GM12864 (cell line): ENCODE data around the gene DOCK3.

Experiments used
- DNase-seq: peaks from one replicate; pipeline ENCODE4 v3.0.0-alpha.2; 2011; ENCODE audit warnings: low read depth
- H3K4me3 ChIP-seq: 2 replicates; pipeline ENCODE4 v1.5.1; 2011; ENCODE audit warnings: mild to moderate bottlenecking, low read depth, low read length, control low read depth
- TF ChIP-seq, protein P1 (sequence below): IDR thresholded peaks from 2 replicates; pipeline ENCODE4 v1.5.1; 2011; ENCODE audit warnings: low read depth, mild to moderate bottlenecking, moderate library complexity, low read length, control low read depth, inconsistent platforms; ENCODE audit errors: missing control alignments

DOCK3 gene

DNA sequence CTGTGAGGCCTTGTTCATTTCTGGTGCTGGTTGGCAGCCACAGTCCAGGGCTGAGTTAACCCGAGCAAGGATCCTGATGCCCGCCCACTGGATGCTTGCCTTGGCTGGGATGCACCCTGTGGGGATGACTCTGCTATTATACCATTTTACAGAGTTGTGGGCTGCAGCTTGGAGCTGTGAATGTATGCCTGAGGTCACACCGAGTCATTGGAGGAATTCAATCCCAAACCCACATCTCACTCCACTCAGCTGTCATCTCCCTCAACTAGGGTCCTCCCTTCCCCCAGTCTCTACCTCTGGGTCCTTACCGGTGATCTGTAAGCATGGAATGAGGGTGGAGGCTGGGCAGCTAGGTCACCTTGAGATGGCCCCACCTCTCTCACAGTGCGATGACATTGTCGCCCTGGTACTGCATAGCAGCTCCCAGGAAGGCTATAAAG, 35.7 kb upstream of the DOCK3 start:
- TF ChIP-seq, protein P1, sequence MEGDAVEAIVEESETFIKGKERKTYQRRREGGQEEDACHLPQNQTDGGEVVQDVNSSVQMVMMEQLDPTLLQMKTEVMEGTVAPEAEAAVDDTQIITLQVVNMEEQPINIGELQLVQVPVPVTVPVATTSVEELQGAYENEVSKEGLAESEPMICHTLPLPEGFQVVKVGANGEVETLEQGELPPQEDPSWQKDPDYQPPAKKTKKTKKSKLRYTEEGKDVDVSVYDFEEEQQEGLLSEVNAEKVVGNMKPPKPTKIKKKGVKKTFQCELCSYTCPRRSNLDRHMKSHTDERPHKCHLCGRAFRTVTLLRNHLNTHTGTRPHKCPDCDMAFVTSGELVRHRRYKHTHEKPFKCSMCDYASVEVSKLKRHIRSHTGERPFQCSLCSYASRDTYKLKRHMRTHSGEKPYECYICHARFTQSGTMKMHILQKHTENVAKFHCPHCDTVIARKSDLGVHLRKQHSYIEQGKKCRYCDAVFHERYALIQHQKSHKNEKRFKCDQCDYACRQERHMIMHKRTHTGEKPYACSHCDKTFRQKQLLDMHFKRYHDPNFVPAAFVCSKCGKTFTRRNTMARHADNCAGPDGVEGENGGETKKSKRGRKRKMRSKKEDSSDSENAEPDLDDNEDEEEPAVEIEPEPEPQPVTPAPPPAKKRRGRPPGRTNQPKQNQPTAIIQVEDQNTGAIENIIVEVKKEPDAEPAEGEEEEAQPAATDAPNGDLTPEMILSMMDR, result no peak
- no peak overlapping the region for H3K4me3 ChIP-seq
- DNase-seq, result no peak

DNA sequence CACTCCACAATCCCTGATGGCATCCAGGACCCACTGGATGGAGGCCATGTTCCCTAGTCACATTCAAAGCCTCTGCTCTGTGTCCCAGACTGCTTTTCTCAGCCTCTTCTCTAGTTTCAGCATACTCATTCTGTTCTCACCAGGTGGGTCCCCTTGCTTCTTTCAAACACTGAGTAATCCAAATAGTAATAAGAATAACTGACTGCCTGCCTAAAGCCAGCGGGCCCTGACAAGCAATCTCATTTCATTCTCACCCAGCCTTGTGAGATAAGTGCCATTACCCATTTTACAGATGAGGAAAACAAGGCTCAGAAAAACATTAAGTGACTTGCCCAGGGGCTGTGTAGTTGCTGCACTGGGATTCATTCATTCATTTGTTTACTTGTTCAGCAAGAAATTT, 32.3 kb upstream of the DOCK3 start:
- no peak for DNase-seq
- TF ChIP-seq, protein P1, result no peak

DNA sequence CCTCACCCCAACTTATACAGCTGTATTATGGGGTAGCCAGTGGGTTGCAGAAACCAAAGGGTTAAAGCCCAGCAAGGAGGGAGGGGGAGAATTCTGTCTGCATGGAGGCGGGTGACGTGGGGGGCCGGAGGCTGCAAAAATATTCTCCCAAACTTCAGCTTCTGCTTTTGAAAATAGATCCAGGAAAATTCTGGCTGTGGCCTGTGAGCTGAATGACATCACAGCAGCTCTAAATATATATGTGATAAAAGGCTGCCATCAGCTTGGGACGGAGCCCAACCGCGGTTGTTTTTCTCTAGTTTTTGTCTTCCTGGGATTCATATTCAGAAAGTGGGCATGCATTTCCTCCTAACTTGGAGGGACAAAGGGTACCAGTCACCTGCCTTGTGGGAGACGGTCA, 30.2 kb upstream of the DOCK3 start:
- TF ChIP-seq, protein P1, result no peak

More for the DNA sequence above, 32.3 kb upstream of the DOCK3 start:
- H3K4me3 ChIP-seq, result no peak overlapping the region

DNA sequence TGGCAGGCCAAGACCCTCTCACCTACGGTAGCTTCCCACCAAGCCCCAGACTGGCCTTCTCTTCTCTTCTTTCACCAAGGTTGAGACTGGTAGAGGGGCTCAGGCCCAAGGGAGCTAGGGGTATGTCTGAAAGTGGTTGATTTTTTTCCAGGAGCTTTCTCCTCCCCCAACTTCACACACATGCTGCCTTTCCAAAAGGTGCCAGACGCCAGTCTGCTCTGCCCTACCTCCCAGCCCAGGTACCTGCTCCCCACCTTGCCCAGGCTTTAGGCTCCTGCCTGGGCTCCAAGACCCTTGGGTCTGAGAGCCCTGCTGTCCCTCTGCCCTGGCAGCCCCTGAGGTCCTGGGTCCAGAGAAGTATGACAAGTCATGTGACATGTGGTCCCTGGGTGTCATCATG, 29.3 kb upstream of the DOCK3 start:
- DNase-seq, result no peak
- H3K4me3 ChIP-seq, result no peak overlapping the region
- TF ChIP-seq, protein P1, result no peak

More for the DNA sequence above, 30.2 kb upstream of the DOCK3 start:
- no peak for DNase-seq
- H3K4me3 ChIP-seq, result no peak overlapping the region

DNA sequence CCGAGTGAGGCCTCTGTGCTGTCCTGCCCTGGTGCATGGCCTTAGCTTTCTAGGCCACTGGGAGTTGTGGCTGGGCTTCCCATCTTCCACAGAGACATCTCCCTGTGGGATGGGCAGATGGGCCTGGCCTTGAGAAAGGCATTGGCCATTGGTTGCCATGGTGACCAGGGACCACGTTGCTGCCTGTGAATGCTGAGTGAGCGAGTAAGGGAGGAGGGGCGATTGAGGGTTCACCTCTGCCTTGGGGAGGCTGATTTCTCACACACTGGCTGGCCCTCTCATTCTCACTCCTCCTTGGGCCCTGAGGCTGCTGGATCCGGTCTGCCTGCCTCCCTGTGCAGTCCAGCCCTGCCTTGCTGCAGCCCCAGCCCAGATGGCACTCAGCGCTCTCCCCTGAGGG, 26.4 kb upstream of the DOCK3 start:
- TF ChIP-seq, protein P1, result no peak
- no peak for DNase-seq
- no peak overlapping the region for H3K4me3 ChIP-seq

DNA sequence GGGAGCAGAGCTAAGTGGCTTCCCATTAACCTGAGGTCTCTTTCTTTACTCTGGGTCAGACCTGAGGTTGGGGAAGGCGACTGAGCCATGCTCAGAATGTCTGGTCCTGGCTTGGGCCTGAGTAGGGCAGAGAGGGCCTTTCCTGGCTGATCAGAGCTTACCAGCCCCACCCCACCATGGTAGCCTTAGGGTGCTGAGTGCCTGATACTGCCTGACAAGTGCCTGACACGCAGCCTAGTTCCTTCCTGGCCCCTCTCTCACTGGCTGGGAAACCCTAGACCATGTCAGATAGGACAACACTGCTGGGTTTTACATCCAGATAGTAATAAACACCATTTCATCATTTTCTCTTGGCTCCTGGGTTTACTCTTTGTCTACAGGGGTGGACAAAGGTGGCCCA, 25.8 kb upstream of the DOCK3 start:
- no peak overlapping the region for H3K4me3 ChIP-seq
- TF ChIP-seq, protein P1, result no peak
- no peak for DNase-seq

DNA sequence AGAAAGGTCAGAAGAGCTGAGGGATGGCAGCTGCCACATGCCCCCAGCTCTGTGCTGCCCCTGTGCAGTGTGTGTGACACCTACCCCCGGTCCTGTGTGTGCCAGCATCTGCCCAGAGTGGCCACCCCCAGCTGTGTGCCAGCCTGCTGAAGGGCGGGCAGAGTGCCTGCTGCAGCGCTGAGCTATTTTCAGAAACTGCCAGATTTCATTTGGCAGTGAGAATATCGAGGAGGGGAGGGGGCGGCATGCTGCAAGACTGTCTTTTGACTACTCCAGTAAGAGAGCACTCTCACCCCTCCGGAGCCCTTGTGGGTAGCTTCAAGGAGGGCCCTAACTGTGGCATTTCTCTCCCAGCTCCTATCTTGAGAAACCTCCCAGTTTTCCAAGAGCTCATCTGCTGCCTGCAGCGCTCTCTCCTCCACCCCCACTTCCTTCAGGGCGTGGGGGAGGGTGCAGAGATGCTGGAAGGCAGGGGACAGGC, 25.2 kb upstream of the DOCK3 start:
- H3K4me3 ChIP-seq, result no peak overlapping the region
- no peak for DNase-seq
- TF ChIP-seq, protein P1, result no peak
